Small intestine (tissue), 7 donors: ENCODE data around the gene CDH23. TPM values are rescaled to one million over a fixed set of nuclear protein-coding genes. Genes with fewer than 3 reads are reported as not detected.

Experiments
- DNase-seq, 2 donors: peaks; one replicate each; pipeline versions ENCODE4 v3.0.0 to v3.0.0-alpha.2; 2013
- FAIRE-seq: peaks from 2 replicates; lab custom pipeline; 2012; peaks lifted over from hg19 to GRCh38; lab: Jason Lieb, UNC
- H3K27ac ChIP-seq, 3 donors: one replicate each; pipeline ENCODE4 v1.5.1; 2013; ENCODE audit warnings: low read length in 2 of 3, mild to moderate bottlenecking in 2 of 3, control low read depth in 1 of 3, inconsistent platforms in 1 of 3, low read depth in 1 of 3, moderate library complexity in 1 of 3
- H3K27me3 ChIP-seq, 3 donors: one replicate each; pipeline ENCODE4 v1.6.1; 2013; ENCODE audit warnings: low read length in 3 of 3, inconsistent platforms in 1 of 3; ENCODE audit not compliant: control insufficient read depth in 3 of 3, insufficient read depth in 3 of 3
- H3K36me3 ChIP-seq, 3 donors: one replicate each; pipeline ENCODE4 v1.6.1; 2013; ENCODE audit warnings: low read length in 3 of 3, inconsistent platforms in 1 of 3, low read depth in 1 of 3, mild to moderate bottlenecking in 1 of 3, moderate library complexity in 1 of 3; ENCODE audit not compliant: control insufficient read depth in 3 of 3, insufficient read depth in 2 of 3
- H3K4me1 ChIP-seq, 3 donors: one replicate each; pipeline ENCODE4 v1.6.1; 2013; ENCODE audit warnings: low read length in 2 of 3, inconsistent platforms in 1 of 3, low read depth in 1 of 3, mild to moderate bottlenecking in 1 of 3, moderate library complexity in 1 of 3; ENCODE audit not compliant: control insufficient read depth in 3 of 3, insufficient read depth in 2 of 3
- H3K4me3 ChIP-seq, 3 donors: one replicate each; pipeline ENCODE4 v1.5.1; 2013; ENCODE audit warnings: low read length in 3 of 3, control low read depth in 1 of 3, inconsistent platforms in 1 of 3, low read depth in 1 of 3, mild to moderate bottlenecking in 1 of 3, moderate library complexity in 1 of 3
- H3K9me3 ChIP-seq, 2 donors: one replicate each; pipeline ENCODE4 v1.6.1; 2013; ENCODE audit warnings: low read depth in 1 of 2, low read length in 1 of 2; ENCODE audit not compliant: control insufficient read depth in 2 of 2, insufficient read depth in 1 of 2
- WGBS, 3 donors: extraction: QIAGEN DNeasy Blood & Tissue Kit; methylation state at CpG; one replicate each; pipeline ENCODE4 v1.1.7; 2013; 5-methylcytosine and 5-hydroxymethylcytosine counted together
- polyA plus RNA-seq, 4 donors: library from polyadenylated mRNA; stranded (reverse) in 3 of 4; unstranded in 1 of 4; fragments of 200-250 nt in 3 of 4; fragments of 120-200 nt in 1 of 4; gene quantifications; one replicate each; pipeline versions ENCODE4 v1.2.1 to v1.2.3, GENCODE V29; 2013
- donor health status: healthy with polysubstance abuse.
- donor health status: control.
- donor health status: control.
- donor health status: Bipolar disorder and iron deficiency.
- donor health status: healthy.

The CDH23 gene
- polyA plus RNA-seq, 4 donors: 0.89 to 2.5 (median 1.6) TPM

DNA sequence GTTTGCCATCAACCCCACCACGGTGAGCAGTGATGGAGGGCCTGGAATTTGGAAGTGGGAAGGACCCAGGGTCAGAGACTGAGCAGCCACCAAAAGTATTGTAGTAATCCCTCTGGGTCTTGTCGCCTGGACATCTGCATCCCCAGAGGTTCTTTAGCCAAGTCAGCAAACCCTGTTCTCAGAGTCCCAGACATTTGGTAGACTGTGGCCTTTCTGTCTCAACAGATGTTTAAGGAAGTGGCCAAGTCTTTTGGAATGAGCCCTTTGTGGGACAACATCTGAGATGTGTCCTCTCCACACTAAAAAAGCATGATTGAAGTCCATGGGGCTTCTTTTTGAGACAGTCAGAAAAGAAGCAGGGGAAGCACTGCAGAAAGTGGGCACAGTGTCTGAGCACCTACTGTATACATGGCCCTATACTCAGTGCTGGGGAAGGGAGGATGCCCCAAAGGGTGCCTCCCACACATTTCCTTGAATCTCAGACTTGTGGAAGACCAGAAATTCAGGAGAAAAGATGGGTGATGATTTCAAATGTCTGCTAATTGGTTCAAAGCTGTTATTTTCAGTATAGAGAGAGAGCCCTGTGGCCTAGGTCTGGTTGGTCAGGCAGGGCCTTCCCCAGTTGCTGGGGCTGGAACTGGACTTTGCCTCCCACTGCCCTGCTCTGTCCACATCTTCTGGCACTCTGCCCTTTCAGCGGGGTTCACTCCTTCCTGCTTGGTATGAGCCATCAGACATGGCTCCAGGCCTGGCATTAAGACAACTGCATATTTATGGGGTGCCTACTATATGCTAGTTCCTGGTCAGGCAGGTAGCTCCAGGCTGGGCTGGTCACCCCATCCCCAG, 403.1 kb downstream of the CDH23 start:
- no peak overlapping the region for H3K4me3 ChIP-seq
- H3K27me3 ChIP-seq: no peaks in the 10 kb centered on the region
- peak; percentile 35 to 80 for DNase-seq
- no peaks in the 10 kb centered on the region for H3K9me3 ChIP-seq
- no peaks in the 10 kb centered on the region for H3K4me1 ChIP-seq
- WGBS, 3 donors: 52 to 68% (median 60%) methylated on average over 3 of the region's 3 CpGs
- no peak overlapping the region for H3K27ac ChIP-seq
- FAIRE-seq: no peak
- H3K36me3 ChIP-seq: no peaks in the 10 kb centered on the region

DNA sequence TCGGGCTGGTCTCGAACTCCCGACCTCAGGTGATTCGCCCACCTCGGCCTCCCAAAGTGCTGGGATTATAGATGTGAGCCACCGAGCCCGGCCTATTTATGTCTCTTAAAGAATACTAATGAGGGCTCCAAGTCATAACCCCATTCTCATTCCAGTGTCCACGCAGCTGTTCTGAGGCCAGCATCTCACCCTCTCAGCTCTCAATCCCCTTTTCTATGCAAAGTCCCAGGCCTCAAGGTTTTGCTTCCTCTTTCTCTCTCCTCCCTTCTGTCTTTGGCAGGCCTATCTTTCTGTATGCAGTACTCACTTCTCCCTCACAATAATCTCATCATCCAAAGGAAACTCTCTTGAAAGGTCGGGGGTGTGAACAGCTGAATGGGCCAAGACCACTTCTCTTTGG, 404.6 kb downstream of the CDH23 start:
- Histone ChIP-seq H3K9me3 (no peaks in the 10 kb centered on the region), H3K4me3 (no peak overlapping the region), H3K27me3 (peaks cover 0 to 12% (median 0%) of the 10 kb centered on the region in 3 donors), H3K36me3 (no peaks in the 10 kb centered on the region), H3K4me1 (no peaks in the 10 kb centered on the region), H3K27ac (no peak overlapping the region)
- DNase-seq (no peak), FAIRE-seq (no peak)
- 81 to 97% (median 82%) methylated on average over 9 of the region's 9 CpGs for WGBS, 3 donors

DNA sequence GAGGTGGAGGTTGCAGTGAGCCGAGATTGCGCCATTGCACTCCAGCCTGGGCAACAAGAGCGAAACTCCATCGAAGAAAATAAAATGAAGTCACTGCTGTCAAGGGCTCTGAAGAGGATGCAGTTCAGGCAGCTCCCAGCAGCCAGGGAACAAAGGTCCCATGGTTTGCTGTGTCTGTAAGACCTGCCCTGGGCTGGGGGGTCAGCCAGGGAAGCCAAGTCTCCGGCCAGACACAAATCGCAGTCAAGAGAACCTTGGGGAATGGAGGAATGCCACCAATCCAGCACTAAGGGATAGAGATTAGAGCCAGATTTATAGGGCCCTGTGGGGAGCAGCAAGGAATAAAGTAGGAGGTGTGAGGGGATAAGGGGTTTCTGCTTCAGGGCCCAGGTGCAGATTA, 405.5 kb downstream of the CDH23 start:
- no peak overlapping the region for H3K27ac ChIP-seq
- H3K36me3 ChIP-seq: no peaks in the 10 kb centered on the region
- no peak for DNase-seq
- no peaks in the 10 kb centered on the region for H3K9me3 ChIP-seq
- H3K4me1 ChIP-seq: no peaks in the 10 kb centered on the region
- FAIRE-seq: no peak
- WGBS, 3 donors: 94 to 97% (median 96%) methylated on average over 6 of the region's 6 CpGs
- H3K4me3 ChIP-seq: no peak overlapping the region
- H3K27me3 ChIP-seq: peaks cover 0 to 13% (median 0%) of the 10 kb centered on the region in 3 donors

DNA sequence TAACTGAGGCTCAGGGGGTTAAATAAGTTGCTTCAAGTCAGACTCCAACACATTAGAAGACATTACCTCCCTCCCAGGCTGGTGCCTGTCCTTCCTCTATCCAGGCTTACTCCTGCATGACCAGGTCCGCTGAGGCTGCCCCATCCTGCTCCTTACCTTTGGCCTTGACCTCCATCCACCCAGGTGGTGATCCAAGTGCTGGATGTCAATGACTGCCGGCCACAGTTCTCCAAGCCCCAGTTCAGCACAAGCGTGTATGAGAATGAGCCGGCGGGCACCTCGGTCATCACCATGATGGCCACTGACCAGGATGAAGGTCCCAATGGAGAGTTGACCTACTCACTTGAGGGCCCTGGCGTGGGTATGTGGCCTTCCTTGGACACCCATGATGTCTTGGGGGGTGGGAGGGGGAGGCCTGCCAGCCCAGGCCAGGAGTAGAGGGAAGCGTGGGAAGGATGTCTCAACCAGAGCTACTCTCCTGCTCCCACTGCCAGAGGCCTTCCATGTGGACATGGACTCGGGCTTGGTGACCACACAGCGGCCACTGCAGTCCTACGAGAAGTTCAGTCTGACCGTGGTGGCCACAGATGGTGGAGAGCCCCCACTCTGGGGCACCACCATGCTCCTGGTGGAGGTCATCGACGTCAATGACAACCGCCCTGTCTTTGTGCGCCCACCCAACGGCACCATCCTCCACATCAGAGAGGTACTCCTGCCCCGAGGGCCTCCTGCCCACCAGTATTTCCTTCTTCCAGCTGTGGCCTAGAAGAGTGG, 406.2 kb downstream of the CDH23 start:
- DNase-seq: no peak
- no peak overlapping the region for H3K27ac ChIP-seq
- H3K36me3 ChIP-seq: no peaks in the 10 kb centered on the region
- FAIRE-seq: no peak
- 85 to 92% (median 88%) methylated on average over 18 of the region's 18 CpGs for WGBS, 3 donors
- no peaks in the 10 kb centered on the region for H3K9me3 ChIP-seq
- no peaks in the 10 kb centered on the region for H3K4me1 ChIP-seq
- no peak overlapping the region for H3K4me3 ChIP-seq
- peaks cover 0 to 13% (median 0%) of the 10 kb centered on the region in 3 donors for H3K27me3 ChIP-seq

DNA sequence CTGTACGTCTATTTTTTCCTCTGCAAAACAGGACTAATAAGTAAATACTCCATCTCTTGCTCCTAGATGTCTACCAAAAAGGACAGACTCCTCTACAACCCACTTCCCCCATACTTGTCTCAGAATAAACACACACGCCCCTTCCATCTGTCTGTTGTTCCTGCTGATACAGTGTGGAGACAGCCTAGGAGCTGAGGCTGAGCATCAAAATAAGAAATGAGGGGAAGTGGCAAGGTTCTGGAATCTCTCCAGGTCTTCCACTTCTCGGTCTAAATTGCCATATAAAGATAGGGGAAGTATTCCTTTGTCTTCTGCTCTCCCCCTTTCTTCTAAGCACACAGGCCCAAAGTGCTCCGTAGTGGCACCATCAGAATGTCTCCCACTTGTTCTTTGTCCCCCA, 407.4 kb downstream of the CDH23 start:
- no peaks in the 10 kb centered on the region for H3K36me3 ChIP-seq
- H3K4me3 ChIP-seq: no peak overlapping the region
- H3K9me3 ChIP-seq: no peaks in the 10 kb centered on the region
- H3K27ac ChIP-seq: no peak overlapping the region
- no peak for FAIRE-seq
- no peak for DNase-seq
- H3K4me1 ChIP-seq: no peaks in the 10 kb centered on the region
- 32 to 36% (median 35%) methylated on average over 4 of the region's 4 CpGs for WGBS, 3 donors
- peaks cover 0 to 13% (median 0%) of the 10 kb centered on the region in 3 donors for H3K27me3 ChIP-seq

DNA sequence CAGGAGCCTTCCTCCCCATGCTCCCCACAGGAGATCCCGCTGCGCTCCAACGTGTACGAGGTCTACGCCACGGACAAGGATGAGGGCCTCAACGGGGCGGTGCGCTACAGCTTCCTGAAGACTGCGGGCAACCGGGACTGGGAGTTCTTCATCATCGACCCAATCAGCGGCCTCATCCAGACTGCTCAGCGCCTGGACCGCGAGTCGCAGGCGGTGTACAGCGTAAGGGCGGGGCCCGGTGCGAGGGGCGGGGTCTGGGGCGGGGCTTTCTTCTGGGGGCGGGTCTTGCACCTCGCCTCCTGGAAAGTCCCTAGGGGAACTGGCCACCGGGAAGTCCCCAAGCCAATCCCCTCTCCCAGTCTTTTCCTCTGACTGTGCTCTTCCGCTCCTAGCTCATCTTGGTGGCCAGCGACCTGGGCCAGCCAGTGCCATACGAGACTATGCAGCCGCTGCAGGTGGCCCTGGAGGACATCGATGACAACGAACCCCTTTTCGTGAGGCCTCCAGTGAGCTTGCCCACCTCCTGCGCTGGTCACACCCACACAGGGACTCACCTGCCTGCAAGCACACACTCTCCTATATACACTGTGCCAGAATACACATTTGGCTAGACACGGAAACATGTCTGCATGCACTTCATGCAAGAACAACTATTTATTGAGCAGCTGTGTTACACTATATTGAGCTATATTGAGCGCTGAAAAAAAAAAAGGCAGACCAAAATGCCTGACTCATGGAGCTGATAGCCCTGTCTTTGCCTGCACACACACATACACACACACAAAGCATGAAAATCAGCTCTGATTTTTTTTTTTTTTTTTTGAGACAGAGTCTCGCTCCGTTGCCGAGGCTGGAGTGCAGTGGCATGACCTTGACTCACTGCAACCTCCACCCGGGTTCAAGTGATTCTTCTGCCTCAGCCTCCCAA, 409.3 kb downstream of the CDH23 start:
- DNase-seq (peak; percentile 62 to 74), FAIRE-seq (no peak)
- H3K4me3 ChIP-seq: no peak overlapping the region
- no peaks in the 10 kb centered on the region for H3K36me3 ChIP-seq
- 25 to 42% (median 41%) methylated on average over 35 to 41 of the region's 41 CpGs for WGBS, 3 donors
- peak overlapping the region in 1 of 3 donors; percentile 35 for H3K27ac ChIP-seq
- H3K9me3 ChIP-seq: no peaks in the 10 kb centered on the region
- peaks cover 0 to 13% (median 0%) of the 10 kb centered on the region in 3 donors for H3K27me3 ChIP-seq
- H3K4me1 ChIP-seq: no peaks in the 10 kb centered on the region

DNA sequence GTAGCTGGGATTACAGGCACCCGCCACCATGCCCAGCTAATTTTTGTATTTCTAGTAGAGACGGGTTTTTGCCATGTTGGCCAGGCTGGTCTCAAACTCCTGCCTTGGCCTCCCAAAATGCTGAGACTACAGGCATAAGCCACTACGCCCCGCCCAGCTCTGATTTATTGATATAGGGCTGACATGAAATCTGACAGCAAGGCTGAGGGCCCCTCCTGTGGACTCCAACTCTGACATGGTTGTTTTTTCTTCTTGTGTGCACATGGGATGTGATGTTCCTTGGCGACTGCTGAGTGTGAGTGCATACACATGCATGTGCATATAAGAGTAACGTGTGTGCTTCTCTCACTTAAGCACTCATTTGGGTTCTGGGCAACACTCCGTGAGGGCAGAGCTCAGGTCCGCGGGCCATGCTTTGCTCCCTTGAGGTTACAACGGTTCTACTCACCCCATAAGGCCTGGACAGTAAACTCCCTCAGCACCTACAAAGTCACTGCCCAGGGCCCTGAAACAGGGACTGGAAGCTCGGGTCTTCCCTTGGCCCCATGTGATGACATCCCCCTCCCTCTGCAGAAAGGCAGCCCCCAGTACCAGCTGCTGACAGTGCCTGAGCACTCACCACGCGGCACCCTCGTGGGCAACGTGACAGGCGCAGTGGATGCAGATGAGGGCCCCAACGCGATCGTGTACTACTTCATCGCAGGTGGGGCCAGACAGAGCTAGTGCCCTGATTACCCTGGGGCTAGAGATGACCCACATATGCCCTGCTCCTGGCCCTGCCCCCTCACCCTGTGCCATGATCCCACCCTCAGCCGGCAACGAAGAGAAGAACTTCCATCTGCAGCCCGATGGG, 410.2 kb downstream of the CDH23 start:
- peaks cover 0 to 13% (median 0%) of the 10 kb centered on the region in 3 donors for H3K27me3 ChIP-seq
- no peaks in the 10 kb centered on the region for H3K36me3 ChIP-seq
- H3K9me3 ChIP-seq: no peaks in the 10 kb centered on the region
- no peak overlapping the region for H3K4me3 ChIP-seq
- WGBS, 3 donors: 85 to 92% (median 87%) methylated on average over 23 of the region's 23 CpGs
- DNase-seq (no peak), FAIRE-seq (no peak)
- H3K27ac ChIP-seq: no peak overlapping the region
- no peaks in the 10 kb centered on the region for H3K4me1 ChIP-seq
